K562 (cell line): ENCODE data around the gene HSD3B7. TPM values are rescaled to one million over a fixed set of nuclear protein-coding genes. Genes with fewer than 3 reads are reported as not detected.
A peak's percentile ranks its signal among the peaks of the same experiment; 100 is the strongest.

Experiments
- ATAC-seq: fragments of 200-7000 bp; cut with Tn5 transposase; 3 replicates; pipeline ENCODE4 v1.9.1; 2020; ENCODE audit warnings: moderate library complexity
- BruUV-seq: library from RNA; stranded (reverse); fragments of 400-500 nt; replicated peaks from 2 replicates; lab custom pipeline; 2021; lab: Mats Ljungman, UMichigan
- CTCF ChIA-PET: fragments of 300-600 bp; formaldehyde crosslinking; extraction: SDS; loops from one replicate; lab custom pipeline; 2021; ENCODE audit warnings: low intra/inter-chr PET ratio; lab: Yijun Ruan, JAX
- POLR2A ChIA-PET: fragments of 300-600, 350-650 bp; sonication (Branson Sonifier 250); formaldehyde crosslinking; extraction: SDS; loops from one replicate; lab custom pipeline; 2021; ENCODE audit warnings: antibody characterized with exemption, inconsistent platforms; lab: Yijun Ruan, JAX
- DNase-seq, 4 experiments: peaks; one replicate each; pipeline versions ENCODE4 v3.0.0 to v3.0.0-alpha.2; 2011 to 2018; ENCODE audit warnings: low spot score in 3 of 4, mixed read lengths in 3 of 4; ENCODE audit errors: extremely low read depth in 1 of 4
- FAIRE-seq: peaks from 2 replicates; lab custom pipeline; 2011; peaks lifted over from hg19 to GRCh38; lab: Jason Lieb, UNC
- H2AFZ ChIP-seq: 2 replicates; pipeline ENCODE4 v1.6.0; 2011; ENCODE audit warnings: low read depth, low read length, control low read depth, inconsistent platforms
- H3K27ac ChIP-seq: fragments of 200-600 bp; 3 replicates; pipeline ENCODE4 v1.8.0; 2011; ENCODE audit warnings: low read depth, mild to moderate bottlenecking, control low read depth, inconsistent platforms, low read length, moderate library complexity, mixed read lengths; ENCODE audit errors: extremely low read depth
- H3K27me3 ChIP-seq, 2 experiments: fragments of 300-600 bp in 1 of 2; 2 replicates in 1 of 2; 3 replicates in 1 of 2; pipeline versions ENCODE4 v1.6.0 to v1.8.0; 2011; ENCODE audit warnings: inconsistent platforms in 2 of 2, low read length in 2 of 2, mild to moderate bottlenecking in 1 of 2, mixed read lengths in 1 of 2, moderate library complexity in 1 of 2; ENCODE audit not compliant: control insufficient read depth in 2 of 2, insufficient read depth in 2 of 2
- H3K36me3 ChIP-seq: fragments of 300-600 bp; 3 replicates; pipeline ENCODE4 v1.8.0; 2011; ENCODE audit warnings: mild to moderate bottlenecking, low read length, inconsistent platforms; ENCODE audit not compliant: control insufficient read depth, insufficient read depth
- H3K4me1 ChIP-seq, 2 experiments: fragments of 200-600 bp in 1 of 2; replicated peaks in 1 of 2; 2 replicates in 1 of 2; 3 replicates in 1 of 2; pipeline versions ENCODE4 v1.5.1 to v1.8.0; 2011; ENCODE audit warnings: inconsistent platforms in 2 of 2, low read length in 2 of 2, mild to moderate bottlenecking in 1 of 2, mixed read lengths in 1 of 2, moderate library complexity in 1 of 2; ENCODE audit not compliant: control insufficient read depth in 2 of 2, insufficient read depth in 2 of 2
- H3K4me2 ChIP-seq: 2 replicates; pipeline ENCODE4 v1.6.1; 2011; ENCODE audit warnings: low read length, control low read depth, inconsistent platforms, mixed read lengths; ENCODE audit not compliant: insufficient read depth
- H3K4me3 ChIP-seq: fragments of 200-600 bp; sonication (generic), shearing (Covaris generic); 2 replicates; pipeline ENCODE4 v1.5.1; 2016; ENCODE audit warnings: control low read depth, inconsistent platforms
- H3K79me2 ChIP-seq: fragments of 200-600 bp; 3 replicates; pipeline ENCODE4 v1.8.0; 2011; ENCODE audit warnings: low read length, inconsistent platforms; ENCODE audit not compliant: control insufficient read depth, insufficient read depth
- H3K9ac ChIP-seq, 2 experiments: 2 replicates each; pipeline versions ENCODE4 v1.6.0 to v1.6.1; 2011; ENCODE audit warnings: low read depth in 2 of 2, low read length in 2 of 2, control low read depth in 1 of 2, inconsistent platforms in 1 of 2, mild to moderate bottlenecking in 1 of 2, mixed read lengths in 1 of 2; ENCODE audit not compliant: insufficient read depth in 1 of 2
- H3K9me1 ChIP-seq: one replicate; pipeline ENCODE4 v1.6.0; 2011; ENCODE audit warnings: inconsistent platforms, mild to moderate bottlenecking, low read length, moderate library complexity; ENCODE audit not compliant: control insufficient read depth, insufficient read depth
- H3K9me3 ChIP-seq: replicated peaks from 2 replicates; pipeline ENCODE4 v1.5.1; 2011; ENCODE audit warnings: low read depth, low read length, inconsistent platforms; ENCODE audit not compliant: control insufficient read depth, insufficient read depth
- H4K20me1 ChIP-seq: replicated peaks from 2 replicates; pipeline ENCODE4 v1.6.1; 2011; ENCODE audit warnings: low read length, inconsistent platforms, mixed read lengths; ENCODE audit not compliant: control insufficient read depth, insufficient read depth
- EGR1 ChIP-seq: fragments of 450-650 bp; conservative IDR thresholded peaks from 2 replicates; pipeline ENCODE4 v1.6.1; 2017; ENCODE audit warnings: mild to moderate bottlenecking
- PHB2 ChIP-seq: fragments of 450-650 bp; IDR thresholded peaks from 2 replicates; pipeline ENCODE4 v1.6.1; 2017; ENCODE audit warnings: low read depth
- POLR2AphosphoS2 ChIP-seq: IDR thresholded peaks from 2 replicates; pipeline ENCODE4 v1.6.1; 2012; ENCODE audit warnings: low read length, improper control_type of control experiment
- RAD21 ChIP-seq, 2 experiments: fragments of 250-450 bp in 1 of 2; fragments of 450-650 bp in 1 of 2; sonication (Bioruptor Pico) in 1 of 2; formaldehyde crosslinking in 1 of 2; IDR thresholded peaks in 1 of 2; conservative IDR thresholded peaks in 1 of 2; 2 replicates each; pipeline versions ENCODE4 v1.4.0 to v1.8.0; 2020 to 2022; ENCODE audit warnings: mild to moderate bottlenecking in 2 of 2, moderate library complexity in 1 of 2
- ZNF766 ChIP-seq: fragments of 200-800 bp; sonication (Bioruptor generic); conservative IDR thresholded peaks from 2 replicates; pipeline ENCODE4 v1.6.1; 2016; ENCODE audit warnings: missing genetic modification characterization, missing compliant biosample characterization
- WGBS: fragments of 100-300 bp; shearing (Covaris generic); methylation state at CpG from one replicate; pipeline ENCODE4 v1.1.6; 2016; ENCODE audit warnings: low coverage, mixed read lengths; ENCODE audit not compliant: insufficient coverage; ENCODE audit errors: missing lambda C conversion rate; 5-methylcytosine and 5-hydroxymethylcytosine counted together
- in situ Hi-C: fragments of 300-500 bp; cut with MboI; formaldehyde crosslinking; loops from 4 replicates; pipeline ENCODE4 v1.15.0; 2018; ENCODE audit warnings: inconsistent platforms, mixed read lengths
- intact Hi-C: fragments of 100-400 bp; cut with micrococcal nuclease; formaldehyde crosslinking; loops from 2 replicates; pipeline ENCODE4 v1.14.2; 2022
- polyA plus RNA-seq, 8 experiments: library from polyadenylated mRNA; depleted of rRNA in 4 of 8; stranded (reverse) in 5 of 8; unstranded in 3 of 8; fragments of >200 nt; fragmentation: Nextera tagmentation in 2 of 8; fragmentation: Illumina TruSeq in 1 of 8; extraction: Ambion mirVana in 2 of 8; extraction: Trizol in 1 of 8; gene quantifications; 2 replicates each; pipeline versions ENCODE4 v1.2.1 to v1.2.3, GENCODE V29; 2011 to 2014; ENCODE audit warnings: inconsistent platforms in 1 of 8, missing spikeins in 1 of 8
- total RNA-seq, 7 experiments: library from RNA; depleted of rRNA in 6 of 7; stranded (reverse); fragments of >200 nt in 6 of 7; fragmentation: Illumina TruSeq in 2 of 7; extraction: Trizol in 2 of 7; gene quantifications; 2 replicates each; pipeline versions ENCODE4 v1.2.1 to v1.2.3, GENCODE V29; 2011 to 2021; ENCODE audit warnings: low replicate concordance in 1 of 7
- TF ChIP-seq, protein P1 (sequence below): sonication (generic); formaldehyde crosslinking; IDR thresholded peaks from 2 replicates; pipeline ENCODE4 v1.8.0; 2022; ENCODE audit warnings: mild to moderate bottlenecking, missing genetic modification reagents
- TF ChIP-seq, protein P2 (sequence below): fragments of 450-650 bp; formaldehyde crosslinking; IDR thresholded peaks from 2 replicates; pipeline ENCODE4 v1.4.0; 2022; ENCODE audit warnings: missing genetic modification characterization
- TF ChIP-seq, protein P3 (sequence below): fragments of 450-650 bp; IDR thresholded peaks from 2 replicates; pipeline ENCODE4 v1.6.1; 2016; ENCODE audit warnings: low read depth

The HSD3B7 gene
- total and polyA plus RNA-seq, 9 of the 15 experiments (the other 6 are each of a cell fraction or from before 2014, with no cell fraction given): 5.4 to 49.1 (median 23.0) TPM

DNA sequence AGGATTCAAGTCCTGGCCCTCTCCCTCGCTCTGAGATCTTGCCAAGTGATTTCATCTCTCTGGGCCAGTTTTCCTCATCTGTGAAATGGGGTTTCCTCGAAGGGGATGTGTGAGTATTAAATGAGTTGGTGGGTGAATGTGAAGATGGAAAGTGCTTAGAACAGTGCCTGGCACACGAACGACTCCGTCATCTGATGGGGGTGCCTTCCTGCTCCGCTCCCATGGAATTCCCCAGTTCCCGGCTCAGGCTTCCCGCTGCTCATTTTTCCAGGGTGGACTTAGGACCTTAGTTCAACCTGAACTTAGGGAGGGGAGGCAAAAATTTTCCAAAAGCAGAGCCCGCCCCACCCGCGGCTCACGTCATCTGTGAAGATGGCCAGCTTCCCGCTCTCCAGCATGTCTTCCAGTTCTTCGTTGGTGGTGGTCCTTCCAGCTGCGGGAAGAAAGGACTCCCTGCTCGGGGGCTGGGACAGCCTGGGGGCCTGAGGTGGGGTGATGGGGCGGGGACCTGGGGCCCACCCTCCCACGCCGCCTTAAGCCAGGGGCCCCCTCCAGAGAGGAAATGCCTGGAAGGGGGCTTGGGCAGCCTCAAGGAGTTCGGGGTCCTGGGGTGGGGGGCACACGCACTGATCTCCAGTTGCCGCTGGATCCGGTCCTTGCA lies 11.4 kb downstream of the HSD3B7 start (continued):
- TF ChIP-seq PHB2 (no peak), EGR1 (0 out of 2 replicates have a peak, but pooled peaks have one; percentile 38), RAD21 (CRISPR knock-in tag; conservative IDR thresholded peaks at IDR 0.05 in 1 of 2, IDR thresholded peaks at IDR 0.05 in 1 of 2) (no peak)
- TF ChIP-seq, protein P1, sequence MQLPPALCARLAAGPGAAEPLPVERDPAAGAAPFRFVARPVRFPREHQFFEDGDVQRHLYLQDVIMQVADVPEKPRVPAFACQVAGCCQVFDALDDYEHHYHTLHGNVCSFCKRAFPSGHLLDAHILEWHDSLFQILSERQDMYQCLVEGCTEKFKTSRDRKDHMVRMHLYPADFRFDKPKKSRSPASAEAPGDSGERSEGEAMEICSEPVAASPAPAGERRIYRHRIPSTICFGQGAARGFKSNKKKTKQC (CRISPR knock-in tag): no peak

DNA sequence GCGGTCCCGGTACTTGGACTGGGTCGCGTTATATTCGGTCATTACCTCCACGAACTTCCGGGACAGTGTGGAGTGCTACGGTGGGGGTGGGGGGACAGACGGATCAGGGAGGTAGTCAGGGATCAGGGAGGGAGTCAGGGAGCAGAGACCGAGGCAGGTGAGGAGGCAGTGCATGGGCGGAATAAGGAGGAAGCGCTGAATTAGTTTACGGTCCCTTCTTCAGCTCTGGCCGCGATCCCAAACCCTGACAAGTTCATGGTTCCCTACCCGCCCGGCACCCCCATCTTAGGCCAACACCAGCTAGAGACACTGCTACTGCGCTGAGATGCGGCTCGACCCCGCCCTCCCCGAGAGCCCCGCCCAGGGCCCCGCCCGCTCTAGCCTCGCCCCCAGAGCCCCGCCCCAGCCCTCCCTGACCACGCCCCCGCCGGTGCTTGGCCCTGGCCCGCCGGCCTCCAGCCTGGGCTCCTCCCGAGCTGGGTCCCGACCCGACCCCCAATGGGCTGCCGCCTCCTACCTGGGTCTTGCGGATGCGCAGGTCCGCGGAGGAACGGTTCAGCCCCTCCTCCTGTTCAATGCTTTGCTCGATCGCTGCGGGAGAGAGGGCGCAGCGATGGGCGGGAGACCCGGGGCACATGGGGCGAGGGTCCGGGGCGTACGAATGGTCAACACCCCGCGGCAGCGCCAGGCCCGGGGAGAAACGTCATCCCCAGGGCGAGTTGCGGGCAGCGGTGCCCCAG lies 12.1 kb downstream of the HSD3B7 start:
- H3K9ac ChIP-seq: peak overlapping the region; percentile 81 to 91
- ChIA-PET CTCF (no interaction called here), POLR2A (interaction anchor here (0.5 to 1.6 kb wide), 8 partner anchors 26 to 943 kb away, joined by 3 to 7 read pairs (median 3); partner anchors contain the start of genes ZNF646 and ZNF668)
- H3K27me3 ChIP-seq: no peaks in the 10 kb centered on the region
- DNase-seq (peak; percentile 89 to 99 (median 98)), FAIRE-seq (no peak), ATAC-seq (peak; percentile 93)
- 6% methylated on average over 40 of the region's 60 CpGs for WGBS
- in situ Hi-C loops: loop anchor here (10.0 to 25.0 kb wide), 2 partner anchors 318 to 440 kb away; partner anchors contain the start of genes COX6A2 and ZNF843
- peak overlapping the region; percentile 91 for H3K27ac ChIP-seq
- intact Hi-C loops: no loop called here
- H3K9me3 ChIP-seq: no peaks in the 10 kb centered on the region
- H3K4me3 ChIP-seq: peak overlapping the region; percentile 69
- H3K4me1 ChIP-seq: peaks cover 48 to 50% of the 10 kb centered on the region in 2 experiments
- H2AFZ ChIP-seq: peak overlapping the region; percentile 97
- H4K20me1 ChIP-seq: no peaks in the 10 kb centered on the region
- no TSS peak for BruUV-seq
- no peaks in the 10 kb centered on the region for H3K9me1 ChIP-seq
- H3K4me2 ChIP-seq: peak overlapping the region; percentile 99
- peaks cover 3% of the 10 kb centered on the region; the same call in 2 of the 3 replicates for H3K79me2 ChIP-seq
- no peaks in the 10 kb centered on the region for H3K36me3 ChIP-seq
- no peak for TF ChIP-seq ZNF766 (CRISPR knock-in tag)
- TF ChIP-seq, protein P2, sequence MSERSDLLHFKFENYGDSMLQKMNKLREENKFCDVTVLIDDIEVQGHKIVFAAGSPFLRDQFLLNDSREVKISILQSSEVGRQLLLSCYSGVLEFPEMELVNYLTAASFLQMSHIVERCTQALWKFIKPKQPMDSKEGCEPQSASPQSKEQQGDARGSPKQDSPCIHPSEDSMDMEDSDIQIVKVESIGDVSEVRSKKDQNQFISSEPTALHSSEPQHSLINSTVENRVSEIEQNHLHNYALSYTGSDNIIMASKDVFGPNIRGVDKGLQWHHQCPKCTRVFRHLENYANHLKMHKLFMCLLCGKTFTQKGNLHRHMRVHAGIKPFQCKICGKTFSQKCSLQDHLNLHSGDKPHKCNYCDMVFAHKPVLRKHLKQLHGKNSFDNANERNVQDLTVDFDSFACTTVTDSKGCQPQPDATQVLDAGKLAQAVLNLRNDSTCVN (CRISPR knock-in tag): peak; percentile 89
- TF ChIP-seq POLR2AphosphoS2: peak; percentile 60; the same call in 1 of the 2 replicates
- TF ChIP-seq, protein P3, sequence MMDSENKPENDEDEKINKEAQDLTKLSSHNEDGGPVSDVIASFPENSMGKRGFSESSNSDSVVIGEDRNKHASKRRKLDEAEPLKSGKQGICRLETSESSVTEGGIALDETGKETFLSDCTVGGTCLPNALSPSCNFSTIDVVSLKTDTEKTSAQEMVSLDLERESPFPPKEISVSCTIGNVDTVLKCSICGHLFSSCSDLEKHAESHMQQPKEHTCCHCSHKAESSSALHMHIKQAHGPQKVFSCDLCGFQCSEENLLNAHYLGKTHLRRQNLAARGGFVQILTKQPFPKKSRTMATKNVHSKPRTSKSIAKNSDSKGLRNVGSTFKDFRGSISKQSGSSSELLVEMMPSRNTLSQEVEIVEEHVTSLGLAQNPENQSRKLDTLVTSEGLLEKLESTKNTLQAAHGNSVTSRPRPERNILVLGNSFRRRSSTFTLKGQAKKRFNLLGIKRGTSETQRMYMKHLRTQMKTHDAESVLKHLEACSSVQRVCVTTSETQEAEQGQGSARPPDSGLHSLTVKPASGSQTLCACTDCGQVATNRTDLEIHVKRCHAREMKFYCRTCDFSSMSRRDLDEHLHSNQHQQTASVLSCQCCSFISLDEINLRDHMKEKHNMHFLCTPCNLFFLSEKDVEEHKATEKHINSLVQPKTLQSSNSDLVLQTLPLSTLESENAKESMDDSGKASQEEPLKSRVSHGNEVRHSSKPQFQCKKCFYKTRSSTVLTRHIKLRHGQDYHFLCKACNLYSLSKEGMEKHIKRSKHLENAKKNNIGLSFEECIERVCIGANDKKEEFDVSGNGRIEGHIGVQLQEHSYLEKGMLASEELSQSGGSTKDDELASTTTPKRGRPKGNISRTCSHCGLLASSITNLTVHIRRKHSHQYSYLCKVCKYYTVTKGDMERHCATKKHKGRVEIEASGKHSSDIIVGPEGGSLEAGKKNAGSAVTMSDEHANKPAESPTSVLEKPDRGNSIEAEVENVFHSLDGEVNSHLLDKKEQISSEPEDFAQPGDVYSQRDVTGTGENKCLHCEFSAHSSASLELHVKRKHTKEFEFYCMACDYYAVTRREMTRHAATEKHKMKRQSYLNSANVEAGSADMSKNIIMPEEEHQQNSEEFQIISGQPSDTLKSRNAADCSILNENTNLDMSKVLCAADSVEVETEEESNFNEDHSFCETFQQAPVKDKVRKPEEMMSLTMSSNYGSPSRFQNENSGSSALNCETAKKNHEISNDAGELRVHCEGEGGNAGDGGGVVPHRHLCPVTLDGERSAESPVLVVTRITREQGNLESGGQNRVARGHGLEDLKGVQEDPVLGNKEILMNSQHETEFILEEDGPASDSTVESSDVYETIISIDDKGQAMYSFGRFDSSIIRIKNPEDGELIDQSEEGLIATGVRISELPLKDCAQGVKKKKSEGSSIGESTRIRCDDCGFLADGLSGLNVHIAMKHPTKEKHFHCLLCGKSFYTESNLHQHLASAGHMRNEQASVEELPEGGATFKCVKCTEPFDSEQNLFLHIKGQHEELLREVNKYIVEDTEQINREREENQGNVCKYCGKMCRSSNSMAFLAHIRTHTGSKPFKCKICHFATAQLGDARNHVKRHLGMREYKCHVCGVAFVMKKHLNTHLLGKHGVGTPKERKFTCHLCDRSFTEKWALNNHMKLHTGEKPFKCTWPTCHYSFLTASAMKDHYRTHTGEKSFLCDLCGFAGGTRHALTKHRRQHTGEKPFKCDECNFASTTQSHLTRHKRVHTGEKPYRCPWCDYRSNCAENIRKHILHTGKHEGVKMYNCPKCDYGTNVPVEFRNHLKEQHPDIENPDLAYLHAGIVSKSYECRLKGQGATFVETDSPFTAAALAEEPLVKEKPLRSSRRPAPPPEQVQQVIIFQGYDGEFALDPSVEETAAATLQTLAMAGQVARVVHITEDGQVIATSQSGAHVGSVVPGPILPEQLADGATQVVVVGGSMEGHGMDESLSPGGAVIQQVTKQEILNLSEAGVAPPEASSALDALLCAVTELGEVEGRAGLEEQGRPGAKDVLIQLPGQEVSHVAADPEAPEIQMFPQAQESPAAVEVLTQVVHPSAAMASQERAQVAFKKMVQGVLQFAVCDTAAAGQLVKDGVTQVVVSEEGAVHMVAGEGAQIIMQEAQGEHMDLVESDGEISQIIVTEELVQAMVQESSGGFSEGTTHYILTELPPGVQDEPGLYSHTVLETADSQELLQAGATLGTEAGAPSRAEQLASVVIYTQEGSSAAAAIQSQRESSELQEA: peak; percentile 85
